ENCODE data around the gene FAM168A. TPM values are rescaled to one million over a fixed set of nuclear protein-coding genes. Genes with fewer than 3 reads are reported as not detected.
A peak's percentile ranks its signal among the peaks of the same experiment; 100 is the strongest.

The FAM168A gene
- total RNA-seq, 4 donors from 2014 or later, result 17.7 to 40.1 (median 22.2) TPM

GRCh38 chr11:73358071-73358470, 239.8 kb downstream of the FAM168A start:
- Histone ChIP-seq H3K27me3 (no peaks in the 10 kb centered on the region), H3K36me3 (peaks cover 37% of the 10 kb centered on the region), H3K27ac (no peak overlapping the region), H3K4me1 (no peaks in the 10 kb centered on the region), H3K4me3 (no peak overlapping the region), H3K9me3 (no peaks in the 10 kb centered on the region)
- 85% methylated on average over 5 of the region's 5 CpGs for WGBS
- TF ChIP-seq POLR2A (IDR thresholded peaks at IDR 0.05) (no peak), EP300 (IDR thresholded peaks at IDR 0.05) (no peak), POLR2AphosphoS5 (IDR thresholded peaks at IDR 0.05) (no peak), CTCF (IDR thresholded peaks at IDR 0.05) (no peak)
- DNase-seq (ENCODE audit: low spot score in 2 of 2), result no peak

- H3K4me1 ChIP-seq, result no peaks in the 10 kb centered on the region
- no peak overlapping the region for H3K27ac ChIP-seq
- H3K9me3 ChIP-seq, result no peaks in the 10 kb centered on the region
- DNase-seq (ENCODE audit: low spot score in 2 of 2), result no peak
- TF ChIP-seq EP300 (IDR thresholded peaks at IDR 0.05), result no peak
- no peak for TF ChIP-seq POLR2AphosphoS5 (IDR thresholded peaks at IDR 0.05)
- TF ChIP-seq CTCF (IDR thresholded peaks at IDR 0.05), result no peak
- no peak for TF ChIP-seq POLR2A (IDR thresholded peaks at IDR 0.05)
- peaks cover 30% of the 10 kb centered on the region for H3K36me3 ChIP-seq
- no peaks in the 10 kb centered on the region for H3K27me3 ChIP-seq
- H3K4me3 ChIP-seq, result no peak overlapping the region
- 87% methylated on average over 17 of the region's 22 CpGs for WGBS
Observed at GRCh38 chr11:73356979-73357860, 240.7 kb downstream of the FAM168A start.

- 88% methylated on average over 4 of the region's 4 CpGs for whole genome bisulfite sequencing
- TF ChIP-seq POLR2A (IDR thresholded peaks at IDR 0.05) (no peak), CTCF (IDR thresholded peaks at IDR 0.05) (no peak), EP300 (IDR thresholded peaks at IDR 0.05) (no peak), POLR2AphosphoS5 (IDR thresholded peaks at IDR 0.05) (no peak)
- Histone ChIP-seq H3K9me3 (no peaks in the 10 kb centered on the region), H3K27ac (no peak overlapping the region), H3K27me3 (no peaks in the 10 kb centered on the region), H3K4me1 (peaks cover 9% of the 10 kb centered on the region), H3K4me3 (no peak overlapping the region), H3K36me3 (peaks cover 14% of the 10 kb centered on the region)
- DNase-seq (ENCODE audit: low spot score in 2 of 2), result no peak
Observed at GRCh38 chr11:73355109-73355508, 242.8 kb downstream of the FAM168A start.

- Histone ChIP-seq H3K9me3 (no peaks in the 10 kb centered on the region), H3K4me1 (peaks cover 9% of the 10 kb centered on the region), H3K27me3 (no peaks in the 10 kb centered on the region), H3K36me3 (peaks cover 10% of the 10 kb centered on the region), H3K27ac (no peak overlapping the region), H3K4me3 (no peak overlapping the region)
- WGBS, result 81% methylated on average over 4 of the region's 4 CpGs
- TF ChIP-seq EP300 (IDR thresholded peaks at IDR 0.05) (no peak), POLR2AphosphoS5 (IDR thresholded peaks at IDR 0.05) (no peak), POLR2A (IDR thresholded peaks at IDR 0.05) (no peak), CTCF (IDR thresholded peaks at IDR 0.05) (no peak)
- no peak for DNase-seq (ENCODE audit: low spot score in 2 of 2)
Observed at GRCh38 chr11:73353422-73353821, 244.5 kb downstream of the FAM168A start.

- H3K36me3 ChIP-seq, result peaks cover 8% of the 10 kb centered on the region
- TF ChIP-seq CTCF (IDR thresholded peaks at IDR 0.05) (peak; percentile 96 to 98), POLR2AphosphoS5 (IDR thresholded peaks at IDR 0.05) (no peak)
- no peaks in the 10 kb centered on the region for H3K27me3 ChIP-seq
- no peak for DNase-seq (ENCODE audit: low spot score in 2 of 2)
- 23% methylated on average over 16 of the region's 16 CpGs for WGBS
- peaks cover 9% of the 10 kb centered on the region for H3K4me1 ChIP-seq
- H3K27ac ChIP-seq, result no peak overlapping the region
- no peak overlapping the region for H3K4me3 ChIP-seq
- H3K9me3 ChIP-seq, result no peaks in the 10 kb centered on the region
Observed at GRCh38 chr11:73350908-73351636, 246.8 kb downstream of the FAM168A start.
